ENCODE measurements around the gene FAM163B.

Gene FAM163B

GRCh38 chr9:133640580-133641395 lies 31.6 kb upstream of the FAM163B start:
- H3K4me3 ChIP-seq (replicated peaks; ENCODE audit: insufficient read depth, low read length): no peak overlapping the region
- DNase-seq (ENCODE audit: low read depth in 1 of 2, low spot score in 1 of 2): no peak
- TF ChIP-seq POLR2AphosphoS5 (IDR thresholded peaks at IDR 0.05; ENCODE audit: low read depth): no peak
- no peaks in the 10 kb centered on the region for H3K27me3 ChIP-seq (ENCODE audit: insufficient read depth, poor library complexity, severe bottlenecking)
- H3K27ac ChIP-seq (replicated peaks): no peak overlapping the region

GRCh38 chr9:133640160-133640559 lies 31.0 kb upstream of the FAM163B start:
- H3K27ac ChIP-seq (replicated peaks): no peak overlapping the region
- DNase-seq (ENCODE audit: low read depth in 1 of 2, low spot score in 1 of 2): no peak
- H3K27me3 ChIP-seq (ENCODE audit: insufficient read depth, poor library complexity, severe bottlenecking): no peaks in the 10 kb centered on the region
- no peak overlapping the region for H3K4me3 ChIP-seq (replicated peaks; ENCODE audit: insufficient read depth, low read length)
- TF ChIP-seq SPI1 (IDR thresholded peaks at IDR 0.05; ENCODE audit: borderline replicate concordance, low read depth) (no peak), CTCF (IDR thresholded peaks at IDR 0.05; ENCODE audit: insufficient read depth, low read length) (no peak), POLR2AphosphoS5 (IDR thresholded peaks at IDR 0.05; ENCODE audit: low read depth) (no peak), REST (IDR thresholded peaks at IDR 0.05; ENCODE audit: insufficient replicate concordance, low read depth) (no peak), GABPA (IDR thresholded peaks at IDR 0.05; ENCODE audit: low read depth) (no peak)

- no peaks in the 10 kb centered on the region for H3K27me3 ChIP-seq (ENCODE audit: insufficient read depth, poor library complexity, severe bottlenecking)
- DNase-seq (ENCODE audit: low read depth in 1 of 2, low spot score in 1 of 2): no peak
- no peak overlapping the region for H3K4me3 ChIP-seq (replicated peaks; ENCODE audit: insufficient read depth, low read length)
- H3K27ac ChIP-seq (replicated peaks): no peak overlapping the region
- TF ChIP-seq POLR2AphosphoS5 (IDR thresholded peaks at IDR 0.05; ENCODE audit: low read depth) (no peak), SPI1 (IDR thresholded peaks at IDR 0.05; ENCODE audit: borderline replicate concordance, low read depth) (no peak), REST (IDR thresholded peaks at IDR 0.05; ENCODE audit: insufficient replicate concordance, low read depth) (no peak), CTCF (IDR thresholded peaks at IDR 0.05; ENCODE audit: insufficient read depth, low read length) (no peak), GABPA (IDR thresholded peaks at IDR 0.05; ENCODE audit: low read depth) (no peak)
Measured at GRCh38 chr9:133639613-133640012, 30.4 kb upstream of the FAM163B start.

GRCh38 chr9:133638711-133639110 lies 29.5 kb upstream of the FAM163B start:
- Histone ChIP-seq H3K27ac (replicated peaks) (no peak overlapping the region), H3K4me3 (replicated peaks; ENCODE audit: insufficient read depth, low read length) (no peak overlapping the region), H3K27me3 (ENCODE audit: insufficient read depth, poor library complexity, severe bottlenecking) (no peaks in the 10 kb centered on the region)
- no peak for TF ChIP-seq SPI1 (IDR thresholded peaks at IDR 0.05; ENCODE audit: borderline replicate concordance, low read depth)
- TF ChIP-seq CTCF (IDR thresholded peaks at IDR 0.05; ENCODE audit: insufficient read depth, low read length): no peak
- no peak for DNase-seq (ENCODE audit: low read depth in 1 of 2, low spot score in 1 of 2)
